GM18517 (cell line): ENCODE data around the gene AMOT.

Experiments used
- ATAC-seq: cut with Tn5 transposase; IDR thresholded peaks from one replicate; pipeline ENCODE4 v1.9.1; 2021; ENCODE audit warnings: mild to moderate bottlenecking, moderate library complexity; ENCODE audit not compliant: unreplicated experiment

AMOT gene

DNA sequence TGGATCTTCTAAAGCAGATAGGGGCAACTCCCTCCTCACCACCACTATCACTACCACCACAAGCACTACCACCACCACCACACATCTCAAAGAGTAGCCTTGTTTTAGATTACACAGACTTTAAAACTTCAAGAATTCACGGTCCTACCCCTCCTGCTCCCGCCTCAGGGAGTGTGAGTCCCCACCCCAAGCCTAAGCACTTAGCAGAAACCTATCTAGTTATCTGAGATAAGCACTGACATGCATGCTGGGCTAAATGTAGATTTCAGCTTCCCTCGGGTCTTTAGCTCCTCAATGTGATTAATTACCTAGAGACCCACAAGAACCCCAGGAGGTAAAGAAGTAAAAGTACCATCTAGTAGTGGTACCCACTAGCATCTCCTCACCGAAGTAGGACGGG is 775 bp downstream of the AMOT start:
- no peak for ATAC-seq

DNA sequence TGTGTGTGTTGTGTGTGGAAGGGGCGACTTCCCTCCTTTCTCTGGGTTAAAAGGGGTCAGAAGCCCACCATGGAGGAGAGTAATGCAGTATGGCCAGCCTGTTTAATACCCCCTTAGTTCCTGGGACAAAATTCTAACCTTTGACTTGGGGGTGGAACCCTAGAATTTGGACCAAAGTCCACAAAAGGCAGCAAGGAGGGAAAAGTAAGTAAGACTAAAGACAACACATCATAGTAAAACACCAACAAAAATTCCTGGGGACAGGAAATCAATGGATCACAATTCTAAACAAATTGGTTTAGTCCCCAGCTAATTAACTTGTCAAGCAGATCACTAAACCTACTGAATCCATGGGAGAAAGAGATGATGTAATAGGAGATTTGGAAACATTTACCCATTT is 3.1 kb downstream of the AMOT start:
- no peak for ATAC-seq

DNA sequence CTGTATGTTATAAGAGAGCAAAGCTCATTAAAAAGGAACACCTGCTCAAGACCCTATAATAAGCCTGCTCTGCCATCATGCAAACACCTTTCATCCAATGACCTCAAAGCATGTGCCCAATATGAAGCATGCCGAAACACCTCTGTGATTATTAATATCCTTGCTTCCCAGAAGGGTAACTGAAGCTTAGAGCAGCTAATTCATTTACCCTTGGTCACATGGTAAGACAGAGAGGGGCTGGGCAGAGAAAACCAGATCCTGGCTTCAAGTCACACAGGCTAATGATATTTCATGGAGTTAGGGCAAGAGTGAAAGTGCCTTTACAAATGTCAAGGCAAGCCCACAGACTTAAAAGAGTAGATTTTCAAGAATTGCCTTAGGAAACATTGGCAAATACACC is 5.6 kb downstream of the AMOT start:
- ATAC-seq = no peak

DNA sequence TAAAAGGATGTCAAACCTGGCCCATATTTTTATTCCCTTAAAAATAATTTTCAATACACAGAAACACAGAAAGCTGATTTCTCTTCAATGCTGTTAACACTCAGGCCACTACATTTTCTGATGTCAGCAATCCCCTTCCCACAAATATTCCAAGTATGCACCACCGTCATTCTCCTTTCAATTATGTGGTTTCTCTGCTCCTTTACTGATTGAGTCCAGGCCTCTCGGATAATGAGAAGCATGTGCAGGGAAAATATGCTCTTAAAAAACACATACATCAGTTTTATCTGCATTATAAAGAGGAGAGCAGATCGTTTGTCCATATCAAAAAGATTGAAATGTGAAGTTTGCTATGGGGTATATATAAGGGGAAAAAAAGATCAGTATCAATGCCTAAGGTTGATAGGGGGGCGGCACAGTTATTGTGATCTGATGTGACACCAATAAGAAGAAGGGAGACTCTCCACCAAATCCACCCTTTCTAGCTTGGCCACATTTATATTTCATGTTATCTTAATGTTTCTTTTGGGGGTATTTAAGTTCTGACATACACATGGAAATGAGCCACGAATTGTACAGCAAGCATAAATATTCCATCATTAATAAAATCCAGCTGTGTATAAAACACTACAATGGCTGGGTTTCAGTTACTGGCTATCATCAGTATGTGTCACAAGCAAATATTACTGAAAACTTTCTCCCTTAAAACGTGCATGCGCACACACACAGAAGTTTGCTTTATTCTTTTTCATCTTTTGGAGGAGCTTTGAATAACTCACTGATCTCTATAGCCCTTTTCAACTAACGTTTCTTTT is 6.4 kb downstream of the AMOT start:
- ATAC-seq = no peak

DNA sequence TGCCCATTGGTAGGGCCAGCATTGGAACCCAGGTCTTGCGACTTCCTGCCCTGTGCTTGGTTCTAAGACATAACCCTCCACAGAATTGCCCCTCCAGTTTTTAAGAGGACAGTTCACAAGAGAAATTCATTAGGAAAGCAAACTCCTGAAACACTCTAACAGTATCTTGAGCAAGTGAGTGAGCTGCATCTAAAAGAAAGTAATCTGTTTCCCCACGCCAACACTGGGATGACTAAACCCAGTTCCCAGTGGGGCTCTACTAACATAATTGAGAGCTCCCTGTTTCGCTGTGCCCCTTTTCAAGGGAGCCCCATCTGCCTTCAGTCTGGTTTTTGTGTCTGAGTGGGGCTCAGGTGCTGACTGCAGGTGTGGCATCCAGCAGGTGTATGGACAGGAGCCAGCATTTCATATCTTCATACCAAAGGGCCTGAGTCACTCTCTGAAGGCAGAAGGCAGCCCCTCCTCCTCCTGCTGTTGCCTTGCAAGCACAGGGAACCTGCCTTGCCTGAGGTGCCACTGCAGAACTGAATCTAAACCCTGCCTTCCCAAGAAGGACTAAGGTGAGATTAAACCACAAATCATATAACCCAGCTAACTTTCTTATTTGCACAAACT is 8.0 kb downstream of the AMOT start:
- no peak for ATAC-seq

DNA sequence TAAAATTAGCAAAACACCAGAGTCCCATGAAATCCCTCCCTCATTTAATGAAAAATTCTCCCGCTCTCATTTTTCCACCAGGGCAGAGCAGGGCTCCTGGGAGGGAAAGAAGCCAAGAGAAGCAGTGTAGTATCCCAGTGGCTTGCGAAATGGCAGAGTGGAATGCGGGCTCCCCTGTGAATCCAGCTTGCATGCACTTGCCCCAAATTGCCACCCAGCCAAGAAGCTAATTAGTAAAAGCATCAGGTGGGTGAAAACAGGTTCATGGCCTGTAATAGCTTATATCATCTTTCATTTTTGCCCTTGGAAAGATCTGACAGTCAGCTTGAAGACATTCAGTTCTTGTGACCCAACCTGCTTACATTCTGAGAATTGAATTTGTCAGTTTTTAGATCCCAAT is 10.1 kb downstream of the AMOT start:
- ATAC-seq = no peak

DNA sequence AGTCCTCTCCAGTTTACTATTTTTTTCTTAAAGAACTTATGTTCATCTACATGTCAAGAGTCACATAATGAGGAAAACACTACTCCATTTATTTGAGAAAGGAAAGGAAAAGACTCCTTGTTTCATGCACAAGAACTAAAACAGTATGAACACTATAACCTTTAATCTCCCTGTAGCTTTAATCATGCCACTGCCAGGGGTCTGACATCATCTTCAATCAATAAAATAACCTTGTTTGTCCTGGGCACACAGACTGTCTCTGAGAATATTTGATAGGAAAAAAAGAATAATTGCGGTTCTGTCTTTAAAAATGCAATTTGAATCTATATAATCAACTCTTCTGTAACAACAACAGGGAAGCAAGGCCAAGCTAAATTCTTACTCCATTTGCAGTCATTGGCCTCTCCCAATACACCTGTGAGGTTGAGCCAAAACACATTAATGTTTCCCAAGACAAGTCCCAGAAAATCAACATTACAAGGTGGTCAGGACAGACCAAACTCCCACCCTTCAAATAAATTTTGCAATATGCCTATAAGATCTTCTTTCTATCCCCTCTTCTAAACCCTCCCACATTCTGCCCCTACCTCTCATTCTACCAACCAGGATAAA is 13.2 kb downstream of the AMOT start:
- ATAC-seq = no peak

DNA sequence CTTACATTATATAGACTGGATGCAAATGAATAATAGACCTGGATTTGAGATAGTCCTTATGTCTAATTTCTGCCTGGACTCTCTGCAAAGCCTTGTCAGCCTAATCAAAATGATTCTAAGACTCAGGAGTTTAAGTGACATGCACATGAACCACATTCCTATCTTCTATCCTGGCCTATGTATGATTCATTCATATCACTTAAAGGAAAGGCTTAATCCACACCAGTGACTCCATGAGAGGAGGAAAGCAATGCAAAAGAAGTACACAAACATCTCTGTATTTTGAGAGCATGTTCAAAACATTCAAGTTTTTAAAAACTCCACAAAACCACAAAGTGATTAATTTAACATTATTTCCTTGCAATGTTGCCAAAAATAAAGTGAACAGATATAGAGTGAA is 14.6 kb downstream of the AMOT start:
- ATAC-seq = no peak

DNA sequence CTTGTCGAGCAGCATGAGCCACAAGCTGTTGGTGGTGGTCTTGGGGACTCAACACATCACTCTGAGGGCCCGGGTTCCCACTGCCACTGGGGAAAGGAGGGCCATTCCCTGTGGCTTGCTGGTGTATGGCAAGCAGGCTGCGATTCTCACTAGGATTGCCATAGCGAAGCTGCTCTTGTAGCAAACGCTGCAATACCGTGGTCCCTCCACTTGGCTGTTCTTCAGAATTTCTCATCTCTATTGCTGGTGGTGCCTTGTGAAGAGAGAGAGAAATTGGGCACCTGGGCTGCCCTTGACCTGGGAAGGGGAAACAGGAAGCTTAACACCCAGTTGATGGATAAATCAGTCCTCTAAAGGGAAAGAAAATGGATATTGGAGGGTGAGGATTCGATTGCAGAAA is 17.7 kb downstream of the AMOT start:
- no peak for ATAC-seq

DNA sequence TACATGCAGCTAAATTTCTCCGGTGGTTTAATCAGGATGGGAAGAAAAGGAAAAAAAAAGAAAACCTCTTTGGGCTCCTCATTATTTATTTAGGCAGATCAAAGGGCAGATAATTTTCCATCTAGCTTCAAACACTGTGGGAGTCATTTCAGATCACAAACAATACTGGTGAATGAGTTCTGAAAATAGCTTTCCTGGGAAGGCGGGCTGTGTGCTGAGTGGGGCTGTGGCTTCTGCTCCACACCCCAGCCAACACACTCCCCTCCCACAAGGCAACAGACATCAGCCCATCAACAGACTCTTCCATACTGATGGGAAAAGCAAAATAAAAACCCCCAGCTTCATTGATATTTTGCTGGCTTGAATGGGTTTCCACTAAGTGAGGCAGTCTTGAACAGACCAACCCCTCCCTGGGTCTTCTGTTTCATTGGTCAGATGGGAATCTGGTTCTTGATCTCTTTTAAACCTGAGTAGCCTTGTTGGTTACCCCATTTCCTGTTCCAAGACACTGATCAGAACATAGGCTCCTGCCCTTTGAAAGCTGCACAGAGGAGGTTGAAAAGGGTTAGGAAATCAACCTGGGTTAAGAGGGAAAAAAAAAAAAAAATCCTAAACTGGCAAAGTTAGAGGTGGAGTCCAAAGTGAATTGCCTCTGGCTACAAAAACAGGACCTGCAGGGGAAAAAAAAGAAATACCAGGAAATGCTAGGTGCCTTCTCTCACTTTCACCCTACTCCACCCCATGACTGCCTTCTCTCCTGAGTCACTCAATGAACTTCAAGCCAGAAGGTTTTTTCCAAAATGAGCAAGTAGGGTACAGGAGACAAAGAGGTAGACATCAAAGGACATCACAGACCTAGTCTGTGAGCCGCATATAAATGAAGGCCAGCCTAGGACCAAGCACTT is 20.0 kb downstream of the AMOT start:
- no peak for ATAC-seq

DNA sequence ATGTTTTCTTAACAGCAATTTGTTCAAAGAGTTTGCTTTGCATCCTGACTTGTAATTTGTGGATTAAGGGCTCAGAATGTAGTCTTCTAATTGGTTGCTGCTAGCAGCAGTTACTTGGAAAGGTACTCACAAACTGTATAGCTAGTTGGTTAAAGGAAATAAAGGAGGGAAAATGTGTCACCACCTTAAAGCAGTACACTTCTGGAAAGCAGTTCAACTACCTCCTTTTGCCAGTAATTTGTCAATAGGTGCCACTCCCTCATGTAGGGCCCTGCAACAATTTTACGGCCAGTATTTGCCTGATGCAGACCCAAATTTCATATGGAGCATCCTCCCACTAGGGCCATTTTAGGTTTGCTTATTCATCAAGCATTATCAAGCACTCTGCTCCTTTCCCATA is 20.8 kb downstream of the AMOT start:
- ATAC-seq = no peak

DNA sequence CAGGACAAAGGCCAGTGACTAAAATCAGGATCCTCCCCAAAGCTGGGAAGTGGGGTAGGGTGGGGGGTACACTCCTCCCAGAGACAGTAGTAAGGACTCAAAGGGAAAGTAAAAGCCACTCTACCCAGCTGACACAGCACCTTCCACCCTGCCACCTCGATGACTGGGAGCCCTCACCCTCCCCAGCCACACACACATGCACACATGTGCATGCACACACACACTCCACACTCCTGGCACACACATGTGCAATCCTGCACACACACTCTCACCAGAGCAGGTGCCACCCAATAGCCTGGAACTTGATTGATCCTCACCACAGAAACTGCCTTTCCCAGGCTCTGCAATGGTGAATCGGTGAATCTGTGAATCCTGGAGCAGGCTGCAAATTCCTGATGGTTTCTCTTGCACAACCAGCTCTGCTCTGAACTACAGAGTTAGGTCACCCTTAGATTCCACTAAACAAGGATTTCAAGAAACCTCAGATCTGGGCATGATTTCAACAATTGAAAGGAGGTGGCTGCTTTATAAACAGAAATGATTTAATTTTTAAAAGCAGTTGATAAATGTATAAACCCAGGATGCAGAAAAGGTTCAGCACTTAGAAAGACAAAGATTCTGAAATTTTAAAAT is 21.5 kb downstream of the AMOT start:
- no peak for ATAC-seq

DNA sequence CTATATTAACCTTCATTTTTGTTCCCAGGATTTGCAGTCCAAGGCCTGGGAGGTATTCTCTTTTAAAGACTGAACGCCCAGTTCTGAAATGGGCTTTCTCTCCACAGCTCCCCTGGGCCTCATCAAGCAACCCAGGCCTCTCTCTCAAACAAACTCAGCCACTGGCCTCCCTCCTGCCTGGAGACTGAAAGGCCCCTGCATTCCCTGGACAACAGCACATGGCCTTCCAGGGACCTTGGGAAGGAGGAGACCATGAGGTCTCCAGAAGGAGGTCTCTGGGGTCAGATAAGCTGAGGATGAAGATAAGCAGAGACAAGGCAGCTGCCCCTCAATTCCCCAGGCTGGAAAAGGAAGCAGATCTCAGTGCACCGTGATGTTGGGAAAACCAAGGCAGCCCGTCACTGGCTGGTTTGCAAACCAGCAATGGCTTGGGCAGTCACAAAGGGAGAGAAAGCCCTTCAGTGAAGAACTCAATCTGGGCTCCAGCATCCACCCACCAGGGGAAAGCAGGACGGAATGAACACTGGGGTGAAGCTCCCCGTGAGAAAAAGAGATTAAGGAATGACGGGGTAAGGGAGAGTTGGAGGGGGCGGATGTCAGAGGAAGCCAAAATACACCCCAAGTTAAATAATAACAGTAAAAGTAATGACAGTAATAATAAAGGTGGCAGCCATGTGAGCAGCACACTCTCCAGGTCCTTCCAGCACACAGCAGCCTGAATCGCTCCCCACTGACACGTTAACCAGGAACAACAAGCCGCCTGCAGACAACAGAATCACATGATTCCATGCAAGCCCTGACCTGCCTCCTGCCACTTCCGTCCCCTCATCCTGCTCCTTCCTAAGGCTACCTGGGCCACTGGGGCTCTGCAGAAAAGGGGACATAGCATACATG is 22.3 kb downstream of the AMOT start:
- ATAC-seq = no peak

DNA sequence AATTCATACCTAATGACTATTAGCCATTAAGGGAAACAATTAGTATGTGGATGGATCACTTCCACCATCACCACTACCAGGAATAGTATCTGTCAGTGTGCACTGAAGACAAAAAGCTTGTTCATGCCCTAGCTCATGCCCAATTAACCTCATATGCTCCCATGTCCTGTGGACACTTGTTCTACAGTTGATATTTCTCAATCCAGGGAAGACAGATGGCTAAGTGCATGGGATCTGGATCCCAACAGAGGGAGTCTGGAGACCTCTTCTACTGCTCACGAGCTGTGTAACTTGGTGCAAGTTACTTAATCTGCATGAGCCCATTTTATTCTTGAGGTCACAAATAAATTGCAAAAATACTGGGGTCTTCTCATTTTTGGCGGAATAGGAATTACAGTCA is 23.7 kb downstream of the AMOT start:
- ATAC-seq = no peak

DNA sequence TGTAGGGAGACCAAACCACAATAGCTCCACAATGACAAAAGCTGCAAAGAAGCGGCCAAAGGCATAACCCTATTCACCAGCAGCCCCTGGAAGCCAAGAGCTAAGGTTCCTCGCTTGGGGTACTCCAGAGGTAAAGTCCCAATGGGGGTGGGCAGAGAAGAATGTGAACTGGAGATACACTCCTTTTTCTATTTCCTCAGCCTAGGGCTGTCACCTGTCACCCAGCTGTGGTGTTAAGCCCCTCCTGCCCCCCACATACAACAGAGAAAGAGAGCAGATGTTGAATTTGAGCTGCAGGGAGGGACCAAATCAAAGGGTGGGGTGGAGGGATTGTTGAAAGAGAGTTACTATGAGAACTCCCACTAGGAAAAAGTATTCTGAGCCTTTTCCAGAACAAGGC is 26.1 kb downstream of the AMOT start:
- no peak for ATAC-seq

DNA sequence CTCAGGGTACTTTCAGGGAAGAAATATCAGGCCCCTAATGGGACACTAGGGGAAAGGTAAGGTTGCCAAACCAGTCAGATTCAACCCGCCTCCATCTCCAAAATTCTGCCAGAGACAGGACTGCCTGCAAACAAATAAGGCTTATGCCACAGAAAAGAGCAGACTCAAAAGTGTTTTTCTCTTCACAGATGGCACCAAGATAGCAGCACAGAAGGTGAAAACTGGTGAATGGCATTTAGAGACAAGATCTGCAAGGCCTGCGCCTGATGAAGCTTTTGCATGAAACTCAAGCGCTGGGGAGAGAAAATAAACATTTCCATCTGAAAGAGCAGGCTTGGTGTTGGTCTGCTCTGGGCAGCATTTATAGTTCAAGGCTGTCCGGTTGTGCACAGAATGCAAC is 27.9 kb downstream of the AMOT start:
- no peak for ATAC-seq

DNA sequence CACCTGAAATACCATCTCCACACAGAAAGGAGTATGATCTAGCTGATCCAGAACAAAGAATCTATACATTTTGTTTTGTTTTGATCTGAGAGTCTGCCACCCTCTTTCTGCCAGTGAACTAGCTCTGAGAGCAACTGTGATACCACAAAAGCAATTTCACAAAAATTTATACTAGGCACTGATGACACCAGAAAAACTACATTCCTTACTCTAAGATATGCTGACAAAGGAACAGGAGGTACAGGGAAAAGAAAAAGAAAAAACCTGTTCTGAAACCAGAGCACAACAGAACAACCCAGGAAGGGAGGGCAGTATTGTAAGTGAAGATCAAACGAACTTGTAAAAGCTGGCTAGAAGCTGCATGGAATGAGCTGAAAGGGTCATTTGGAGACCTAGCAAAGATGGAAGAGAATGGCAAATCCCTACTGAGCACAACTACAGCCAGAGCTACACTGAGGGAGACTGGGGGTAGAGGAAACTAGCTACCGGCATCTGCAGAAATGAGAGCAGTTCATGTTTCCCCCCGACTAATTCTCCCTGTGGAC is 31.9 kb downstream of the AMOT start:
- no peak for ATAC-seq

DNA sequence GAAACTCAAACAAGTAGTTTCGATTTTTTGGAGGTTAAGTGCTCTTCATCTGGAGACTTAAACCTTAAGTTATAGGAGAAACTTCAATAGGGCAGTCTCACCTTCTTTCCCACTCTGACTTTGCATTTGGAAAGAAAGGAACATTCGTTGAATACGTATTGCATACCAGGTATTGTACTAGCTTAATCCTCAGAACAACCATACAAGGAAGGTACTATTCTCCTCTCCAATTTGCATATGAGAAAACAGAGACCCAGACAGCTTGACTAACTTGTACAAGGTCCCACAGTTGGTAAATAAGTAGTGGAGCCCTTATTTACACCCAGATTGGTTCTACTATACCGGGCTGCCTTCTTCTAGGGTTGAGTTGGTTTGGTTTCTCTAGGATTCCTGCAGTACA is 32.6 kb downstream of the AMOT start:
- ATAC-seq = no peak

DNA sequence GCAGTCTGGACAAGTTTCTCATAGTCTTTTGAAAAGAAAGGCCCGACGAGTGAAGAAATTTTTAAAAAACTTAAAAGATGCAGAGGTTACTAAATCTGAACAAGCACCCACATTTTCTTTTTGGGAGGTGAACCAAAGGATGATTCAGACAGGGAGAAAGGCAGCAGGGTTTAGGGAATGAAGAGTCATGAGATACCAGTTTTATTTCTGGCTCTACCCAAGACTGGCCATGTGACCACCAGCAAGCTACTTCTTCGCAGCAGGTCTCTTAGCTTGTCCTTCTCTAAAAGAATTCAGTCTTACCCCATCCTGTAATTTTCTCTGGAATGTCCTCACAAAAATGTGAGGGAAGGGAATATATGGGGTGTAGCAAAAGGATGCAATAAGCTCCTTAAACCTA is 37.6 kb downstream of the AMOT start:
- ATAC-seq = no peak

DNA sequence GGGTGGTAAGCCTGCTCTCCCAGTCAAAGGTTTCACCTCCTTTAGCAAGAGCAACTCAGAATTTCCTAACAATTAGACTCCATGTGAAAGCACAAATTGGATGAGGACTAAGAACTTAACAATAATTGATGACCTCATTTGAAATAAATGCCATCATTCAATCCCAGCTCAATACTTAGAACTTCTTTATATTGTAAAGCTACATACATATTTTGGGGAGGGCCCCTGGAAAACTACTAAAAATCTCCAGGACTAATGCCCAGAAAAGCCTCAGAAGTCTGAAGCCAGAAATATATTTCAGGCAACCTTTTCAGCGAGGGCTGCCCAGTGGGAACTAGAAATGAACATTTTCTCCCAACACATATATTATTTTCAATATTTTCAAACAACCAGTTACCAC is 38.1 kb downstream of the AMOT start:
- no peak for ATAC-seq
